WTC11 (cell line): ENCODE results near the gene ITPR3.

Source experiments
- CTCF ChIP-seq: fragments of 200-600 bp; IDR thresholded peaks from 2 replicates; pipeline ENCODE4 v1.8.0; 2022; ENCODE audit warnings: antibody characterized with exemption
- ELF4 ChIP-seq: sonication (generic); formaldehyde crosslinking; IDR thresholded peaks from 2 replicates; pipeline ENCODE4 v1.8.1; 2022; ENCODE audit warnings: low read depth, mild to moderate bottlenecking, moderate library complexity, missing genetic modification reagents
- KAT7 ChIP-seq: sonication (generic); formaldehyde crosslinking; IDR thresholded peaks from 2 replicates; pipeline ENCODE4 v1.8.1; 2023; ENCODE audit warnings: missing genetic modification reagents, mild to moderate bottlenecking, borderline replicate concordance
- SMAD4 ChIP-seq: sonication (generic); formaldehyde crosslinking; IDR thresholded peaks from 2 replicates; pipeline ENCODE4 v1.8.0; 2022; ENCODE audit warnings: mild to moderate bottlenecking, missing genetic modification reagents
- ZNF423 ChIP-seq: fragments of 250-450 bp; sonication (Bioruptor Pico); IDR thresholded peaks from 2 replicates; pipeline ENCODE4 v2.1.2; 2022; ENCODE audit warnings: mild to moderate bottlenecking, moderate library complexity

GRCh38 chr6:33702345-33702977, 81.3 kb downstream of the ITPR3 start:
- TF ChIP-seq KAT7 (CRISPR knock-in tag) (no peak), ZNF423 (CRISPR knock-in tag) (no peak), ELF4 (CRISPR knock-in tag) (no peak), SMAD4 (CRISPR knock-in tag) (no peak), CTCF (peak; percentile 35; the same call in 1 of the 2 replicates)
